NCI-H1105 treated with DMSO at 0.1 percent for 48 hours (cell line): ENCODE measurements around the gene MRGPRX3.

Experiments
- DNase-seq: peaks from one replicate; lab custom pipeline; 2025; lab: John Stamatoyannopoulos, UW

MRGPRX3 gene

DNA sequence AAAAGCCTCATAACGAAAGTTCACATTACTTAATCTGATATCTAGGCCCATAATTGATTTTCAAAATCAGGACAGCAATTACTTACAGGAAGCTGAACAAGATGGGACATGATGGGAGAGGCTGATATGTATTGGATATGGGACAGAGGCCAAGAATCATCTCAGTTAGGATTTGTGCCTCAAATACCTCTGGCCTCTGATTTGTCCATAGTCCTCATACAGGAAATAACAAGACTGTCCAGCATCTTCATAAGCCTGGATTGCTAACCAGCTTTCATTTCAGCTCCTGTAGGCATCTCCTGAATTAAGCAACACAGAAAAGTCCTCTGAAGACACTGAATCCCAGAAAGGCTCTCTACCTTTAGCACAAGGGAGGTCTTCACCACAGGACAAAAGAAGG is 36.0 kb downstream of the MRGPRX3 start:
- DNase-seq: no peak

- no peak for DNase-seq
Observed at GRCh38 chr11:18171377-18172000, 39.1 kb downstream of the MRGPRX3 start.

DNA sequence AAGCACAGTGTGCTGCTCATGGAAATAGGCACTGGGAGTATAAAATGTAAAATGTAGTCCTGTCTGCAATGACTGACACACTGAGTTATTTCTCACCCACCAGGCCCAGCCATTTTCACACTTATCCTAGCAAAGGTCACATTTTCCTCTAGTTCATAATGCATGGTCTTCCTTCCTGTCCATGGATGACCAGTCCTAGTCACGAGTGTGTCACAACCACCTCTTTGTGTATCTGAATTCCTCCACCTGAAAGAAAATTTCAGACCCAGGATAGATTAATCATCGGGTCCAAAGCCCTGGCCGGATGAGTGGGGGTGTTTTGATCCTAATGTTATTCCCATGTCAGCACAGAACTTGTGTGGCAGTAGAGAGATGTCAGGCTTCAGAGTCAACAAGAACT is 40.3 kb downstream of the MRGPRX3 start, which contains the start of gene MRGPRX4:
Gene MRGPRX4 (plus strand): TSS at position 172 of the 400 bp plus-strand sequence. CDS start 420 bp downstream, outside the sequence.
- no peak for DNase-seq

- no peak for DNase-seq
Observed at GRCh38 chr11:18173225-18173866, 41.0 kb downstream of the MRGPRX3 start.
